ENCODE results near the gene ACTN3.
"Not testable (repeated sequence)": the region's sequence is repeated elsewhere in the genome, so short reads cannot be mapped to it uniquely, and the experiment has no call there.

The ACTN3 gene

DNA sequence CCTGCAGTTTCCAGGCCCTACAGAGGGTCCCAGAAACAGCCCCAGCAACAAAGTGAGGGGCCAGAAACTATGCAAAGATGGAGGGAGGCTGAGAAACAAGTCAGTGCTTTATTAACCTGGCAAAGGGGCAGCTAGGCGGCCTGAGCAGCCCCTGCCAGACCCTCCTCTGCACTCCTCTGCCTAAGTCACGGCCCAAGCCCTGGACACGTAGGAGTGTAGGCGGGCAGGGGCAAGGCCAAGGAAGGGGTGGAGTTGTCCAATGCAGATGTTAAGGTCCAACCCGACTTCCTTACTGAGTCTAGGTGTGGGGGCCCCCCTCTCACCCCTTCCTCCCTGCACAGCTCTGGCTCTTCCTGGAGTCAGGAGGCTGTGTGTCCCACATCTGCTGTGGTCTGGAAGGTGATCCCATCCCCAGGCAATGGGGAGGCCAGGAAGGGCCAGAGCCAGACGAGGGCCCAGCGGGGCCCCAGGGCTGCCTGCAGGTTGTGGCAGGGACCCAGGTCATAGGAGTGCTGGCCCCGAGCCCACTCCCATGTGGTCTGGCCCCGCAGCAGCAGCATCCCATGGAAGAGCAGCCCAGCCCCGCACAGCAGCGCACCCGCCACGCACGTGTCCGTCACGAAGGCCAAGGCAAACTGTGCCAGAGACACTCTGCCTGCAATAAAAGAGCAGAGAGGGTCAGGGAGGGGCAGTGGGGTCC is 7.4 kb upstream of the ACTN3 start:
- Mint-ChIP-seq H3K9me3 (no peaks in the 10 kb centered on the region), H3K4me1 (peaks cover 31% of the 10 kb centered on the region), H3K27ac (peak overlapping the region; percentile 43), H3K4me3 (no peak overlapping the region), H3K36me3 (peaks cover 69% of the 10 kb centered on the region)
- ATAC-seq (no peak), DNase-seq (ENCODE audit: low spot score in 2 of 2) (no peak)

DNA sequence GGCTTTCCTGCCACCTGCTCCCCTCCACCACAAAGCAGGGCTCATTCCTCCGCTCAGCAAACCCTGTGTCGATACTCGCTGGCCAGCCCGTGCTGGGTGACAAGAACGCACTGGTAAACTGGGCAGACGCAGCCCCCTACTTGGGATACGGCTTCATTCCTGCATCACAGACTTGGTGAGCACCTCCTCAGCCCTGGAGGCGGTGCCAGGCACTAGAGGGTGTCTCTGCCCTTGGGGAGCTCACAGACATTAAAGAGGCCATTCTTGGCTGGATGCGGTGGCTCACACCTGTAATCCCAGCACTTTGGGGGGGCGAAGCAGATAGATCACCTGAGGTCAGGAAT is 6.9 kb upstream of the ACTN3 start:
- H3K27ac Mint-ChIP-seq: peak overlapping the region; percentile 32
- no peaks in the 10 kb centered on the region for H3K9me3 Mint-ChIP-seq
- H3K4me3 Mint-ChIP-seq: no peak overlapping the region
- ATAC-seq (no peak), DNase-seq (ENCODE audit: low spot score in 2 of 2) (no peak)
- H3K36me3 Mint-ChIP-seq: peaks cover 69% of the 10 kb centered on the region
- peaks cover 34% of the 10 kb centered on the region for H3K4me1 Mint-ChIP-seq

DNA sequence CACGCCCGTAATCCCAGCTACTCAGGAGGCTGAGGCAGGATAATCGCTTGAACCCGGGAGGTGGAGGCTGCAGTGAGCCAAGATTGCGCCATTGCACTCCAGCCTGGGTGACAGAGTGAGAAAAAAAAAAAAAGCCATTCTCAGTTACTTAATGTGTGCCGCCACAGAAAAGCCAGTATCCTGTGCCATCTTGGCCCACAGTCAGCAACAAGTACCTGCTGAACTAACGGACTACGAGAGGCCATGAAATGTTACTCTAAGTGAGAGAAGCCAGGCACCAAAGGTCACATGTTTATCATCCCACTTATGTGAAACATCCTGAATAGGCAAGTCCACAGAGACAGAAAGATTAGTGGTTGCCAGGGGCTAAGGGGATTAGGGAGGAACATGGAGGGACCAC is 6.1 kb upstream of the ACTN3 start:
- peaks cover 41% of the 10 kb centered on the region for H3K4me1 Mint-ChIP-seq
- peaks cover 65% of the 10 kb centered on the region for H3K36me3 Mint-ChIP-seq
- ATAC-seq; DNase-seq (ENCODE audit: low spot score in 2 of 2); H3K4me3 Mint-ChIP-seq; H3K9me3 Mint-ChIP-seq; H3K27ac Mint-ChIP-seq: not testable (repeated sequence)

DNA sequence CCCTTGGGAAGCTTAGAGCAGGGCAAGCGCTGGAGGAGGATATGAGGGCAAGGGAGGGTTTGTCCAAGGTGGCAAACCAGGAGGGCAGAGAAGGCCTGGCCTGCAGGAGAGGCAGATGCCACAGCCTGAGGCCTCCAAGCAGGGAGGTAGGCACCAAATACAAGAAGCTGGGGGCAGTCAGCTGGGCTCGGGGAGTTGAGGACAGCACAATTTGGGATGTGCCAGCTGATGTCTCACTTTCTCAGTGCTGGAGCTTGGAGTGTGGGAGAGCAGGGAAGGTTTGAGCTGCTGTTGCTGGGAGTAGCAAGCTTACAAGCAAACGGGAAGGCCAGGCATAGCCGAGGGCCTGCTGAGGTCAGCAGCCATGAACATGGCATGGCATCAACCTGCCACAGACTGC is 4.8 kb upstream of the ACTN3 start:
- Mint-ChIP-seq H3K4me3 (peak overlapping the region; percentile 82), H3K36me3 (peaks cover 52% of the 10 kb centered on the region), H3K9me3 (no peaks in the 10 kb centered on the region), H3K27ac (peak overlapping the region; percentile 90), H3K4me1 (peaks cover 48% of the 10 kb centered on the region)
- no peak for ATAC-seq
- no peak for DNase-seq (ENCODE audit: low spot score in 2 of 2)

GRCh38 chr11:66542362-66542761 is 4.3 kb upstream of the ACTN3 start:
- H3K4me3 Mint-ChIP-seq: peak overlapping the region; percentile 82
- peaks cover 49% of the 10 kb centered on the region for H3K4me1 Mint-ChIP-seq
- no peaks in the 10 kb centered on the region for H3K9me3 Mint-ChIP-seq
- peaks cover 48% of the 10 kb centered on the region for H3K36me3 Mint-ChIP-seq
- DNase-seq (ENCODE audit: low spot score in 2 of 2): no peak
- no peak for ATAC-seq
- peak overlapping the region; percentile 90 for H3K27ac Mint-ChIP-seq

DNA sequence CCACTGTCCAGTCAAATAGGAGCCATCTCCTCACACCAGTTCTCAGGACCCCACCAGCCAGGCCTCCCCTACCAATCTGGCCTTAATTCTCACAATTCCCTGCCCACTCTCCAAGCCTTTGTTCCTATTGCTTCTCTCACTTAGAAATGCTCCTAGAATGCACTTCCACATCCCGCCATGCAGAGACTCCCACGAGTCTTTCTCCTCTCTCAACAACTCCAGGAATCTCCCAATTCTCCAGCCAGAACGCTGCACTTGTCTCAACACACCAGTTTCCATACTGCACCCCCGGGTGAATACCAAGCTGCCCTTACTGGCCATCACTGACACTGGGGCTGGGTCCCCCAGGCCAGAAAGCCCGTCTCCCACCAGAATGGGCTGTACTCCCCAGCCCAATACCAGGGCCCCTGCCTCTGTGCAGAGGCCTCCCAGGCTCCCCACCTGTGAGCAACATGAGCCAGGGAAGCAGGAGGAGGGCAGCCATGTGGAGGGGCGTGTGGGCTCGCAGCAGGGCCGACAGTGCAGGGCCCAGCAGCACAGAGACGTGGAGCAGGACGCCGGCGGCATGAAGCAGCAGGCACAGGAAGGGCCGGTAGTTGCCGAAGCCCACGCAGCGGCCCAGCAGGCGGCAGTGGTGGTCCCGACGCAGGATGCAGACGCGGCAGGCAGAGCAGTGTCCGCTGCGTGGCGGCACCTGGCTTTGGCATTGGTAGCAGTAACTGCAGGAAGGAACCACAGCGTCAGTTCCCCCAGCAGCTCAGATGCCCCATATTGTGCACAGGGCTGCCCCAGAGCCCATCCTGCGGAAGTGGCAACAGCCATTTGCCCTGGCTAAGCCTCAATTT is 3.2 kb upstream of the ACTN3 start:
- Mint-ChIP-seq H3K4me3 (peak overlapping the region; percentile 82), H3K27ac (peak overlapping the region; percentile 90), H3K4me1 (peaks cover 49% of the 10 kb centered on the region), H3K36me3 (peaks cover 38% of the 10 kb centered on the region), H3K9me3 (no peaks in the 10 kb centered on the region)
- ATAC-seq (peak; percentile 60), DNase-seq (ENCODE audit: low spot score in 2 of 2) (peak; percentile 38 to 79)

- not testable (repeated sequence) for H3K9me3 Mint-ChIP-seq; DNase-seq (ENCODE audit: low spot score in 2 of 2); ATAC-seq
- peak overlapping the region; percentile 82 for H3K4me3 Mint-ChIP-seq
- H3K4me1 Mint-ChIP-seq: peaks cover 49% of the 10 kb centered on the region
- H3K27ac Mint-ChIP-seq: peak overlapping the region; percentile 85
- H3K36me3 Mint-ChIP-seq: peaks cover 27% of the 10 kb centered on the region
These were observed 1.8 kb upstream of the ACTN3 start for GRCh38 chr11:66544952-66545351.

DNA sequence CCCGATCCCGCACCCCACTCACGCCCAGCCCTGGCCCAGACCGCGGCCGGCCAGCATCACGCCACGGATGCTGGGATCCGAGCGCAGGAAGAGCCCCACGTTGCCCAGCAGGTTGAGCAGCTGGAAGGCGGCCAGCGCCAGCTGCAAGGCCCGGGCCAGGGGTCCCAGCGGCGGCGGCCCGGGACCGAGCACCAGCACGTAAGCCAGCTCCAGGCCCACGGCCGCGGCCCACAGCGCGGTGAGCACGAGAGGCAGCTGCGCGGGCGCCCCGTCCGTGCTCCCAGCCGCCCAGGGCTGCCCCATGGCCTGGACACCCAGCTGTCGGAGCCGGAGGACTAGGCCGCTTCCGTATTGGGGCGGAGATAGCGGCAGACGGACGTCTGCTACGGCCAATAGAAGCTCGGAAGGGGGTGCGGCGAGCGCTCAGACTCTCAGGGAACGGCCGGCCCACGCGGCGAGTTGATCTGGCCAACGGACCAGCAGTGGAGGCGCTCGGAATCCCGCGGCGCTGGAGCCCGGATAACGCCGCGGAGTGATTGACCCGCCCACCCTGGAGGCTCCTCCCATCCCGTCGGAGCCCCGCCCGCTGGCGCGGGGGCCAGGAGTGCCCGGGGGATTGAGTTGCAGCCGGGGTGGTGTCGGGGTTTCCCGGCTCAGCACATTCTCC is 869 bp upstream of the ACTN3 start, which contains the start of gene ZDHHC24:
Gene ZDHHC24 (minus strand): TSS at position 348 of the 667 bp plus-strand sequence. CDS start 45 bp downstream, at position 303.
- ATAC-seq (peak; percentile 92), DNase-seq (ENCODE audit: low spot score in 2 of 2) (peak; percentile 90 to 97)
- peaks cover 49% of the 10 kb centered on the region for H3K4me1 Mint-ChIP-seq
- H3K9me3 Mint-ChIP-seq: no peaks in the 10 kb centered on the region
- peak within 1 kb of the TSS; percentile 82 for H3K4me3 Mint-ChIP-seq
- H3K36me3 Mint-ChIP-seq: peaks cover 19% of the 10 kb centered on the region
- H3K27ac Mint-ChIP-seq: peak within 1 kb of the TSS; percentile 85

DNA sequence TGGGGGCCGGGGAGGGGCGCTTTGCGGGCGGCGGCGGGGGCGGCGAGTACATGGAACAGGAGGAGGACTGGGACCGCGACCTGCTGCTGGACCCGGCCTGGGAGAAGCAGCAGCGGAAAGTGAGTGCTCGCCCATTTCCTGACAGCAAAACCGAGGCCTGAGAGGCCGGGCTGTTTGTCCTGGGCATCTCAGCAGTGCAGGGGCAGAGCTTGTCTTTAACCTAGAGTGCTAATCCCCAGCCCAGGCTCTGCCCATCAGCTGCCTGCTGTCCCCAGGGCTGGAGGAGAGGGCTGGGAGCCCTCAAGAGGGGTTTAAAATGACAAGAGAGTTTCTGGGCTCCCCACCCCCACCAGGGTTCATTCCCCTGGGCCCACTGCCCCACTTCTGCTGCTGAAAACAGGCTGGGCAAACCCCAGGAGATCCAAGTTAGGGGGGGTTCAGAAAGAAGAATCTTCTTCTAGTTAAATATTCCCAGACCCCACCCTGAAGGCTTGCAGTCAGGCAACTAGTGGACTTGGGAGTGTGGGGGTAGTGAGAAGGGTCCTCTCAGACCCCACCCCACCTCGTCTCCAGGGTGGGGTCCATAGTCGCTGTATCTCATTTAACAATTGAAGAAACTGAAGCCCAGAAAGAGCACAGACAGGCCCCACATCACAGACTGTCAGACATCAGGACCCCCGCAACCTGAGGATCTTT is 411 bp downstream of the ACTN3 start:
- Mint-ChIP-seq H3K36me3 (peaks cover 6% of the 10 kb centered on the region), H3K27ac (peak overlapping the region; percentile 85), H3K4me1 (peaks cover 40% of the 10 kb centered on the region), H3K9me3 (no peaks in the 10 kb centered on the region), H3K4me3 (peak overlapping the region; percentile 82)
- DNase-seq (ENCODE audit: low spot score in 2 of 2) (no peak), ATAC-seq (no peak)

- Mint-ChIP-seq H3K9me3 (no peaks in the 10 kb centered on the region), H3K36me3 (peaks cover under 1% of the 10 kb centered on the region), H3K27ac (no peak overlapping the region), H3K4me3 (peak overlapping the region; percentile 82), H3K4me1 (peaks cover 35% of the 10 kb centered on the region)
- ATAC-seq (no peak), DNase-seq (ENCODE audit: low spot score in 2 of 2) (no peak)
These were observed 933 bp downstream of the ACTN3 start for GRCh38 chr11:66547662-66548009.

DNA sequence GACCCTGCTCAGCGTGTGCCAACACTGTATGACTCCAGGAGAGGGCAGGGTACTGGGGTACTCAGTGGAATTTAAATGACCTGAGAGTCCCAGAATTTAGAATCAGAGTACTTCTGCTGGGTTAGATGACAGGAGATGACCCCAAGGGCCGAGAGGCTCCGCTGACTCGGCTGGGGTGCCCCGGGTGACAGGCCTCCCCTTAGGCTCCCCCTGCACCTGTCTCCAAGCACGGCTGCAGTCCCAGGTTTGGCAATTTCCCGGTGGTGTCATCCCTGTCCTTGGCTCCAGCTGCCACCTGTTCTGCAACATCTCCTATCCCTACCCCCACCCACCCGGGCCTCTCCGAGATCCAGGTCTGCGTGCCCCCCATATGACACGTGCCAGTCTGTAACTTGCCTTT is 1.3 kb downstream of the ACTN3 start:
- ATAC-seq (no peak), DNase-seq (ENCODE audit: low spot score in 2 of 2) (no peak)
- no peak overlapping the region for H3K27ac Mint-ChIP-seq
- H3K9me3 Mint-ChIP-seq: no peaks in the 10 kb centered on the region
- peaks cover 31% of the 10 kb centered on the region for H3K4me1 Mint-ChIP-seq
- peak overlapping the region; percentile 82 for H3K4me3 Mint-ChIP-seq
- H3K36me3 Mint-ChIP-seq: no peaks in the 10 kb centered on the region

GRCh38 chr11:66548774-66549630 is 2.3 kb downstream of the ACTN3 start:
- H3K4me1 Mint-ChIP-seq: peaks cover 21% of the 10 kb centered on the region
- no peak for ATAC-seq
- H3K9me3 Mint-ChIP-seq: no peaks in the 10 kb centered on the region
- H3K27ac Mint-ChIP-seq: peak overlapping the region; percentile 1
- no peak for DNase-seq (ENCODE audit: low spot score in 2 of 2)
- no peak overlapping the region for H3K4me3 Mint-ChIP-seq
- no peaks in the 10 kb centered on the region for H3K36me3 Mint-ChIP-seq

- H3K27ac Mint-ChIP-seq: no peak overlapping the region
- DNase-seq (ENCODE audit: low spot score in 2 of 2) (no peak), ATAC-seq (no peak)
- H3K4me1 Mint-ChIP-seq: peaks cover 15% of the 10 kb centered on the region
- no peak overlapping the region for H3K4me3 Mint-ChIP-seq
- no peaks in the 10 kb centered on the region for H3K36me3 Mint-ChIP-seq
- no peaks in the 10 kb centered on the region for H3K9me3 Mint-ChIP-seq
These were observed 3.0 kb downstream of the ACTN3 start for GRCh38 chr11:66549696-66550095.

- ATAC-seq: no peak
- H3K27ac Mint-ChIP-seq: no peak overlapping the region
- H3K4me3 Mint-ChIP-seq: no peak overlapping the region
- no peak for DNase-seq (ENCODE audit: low spot score in 2 of 2)
- H3K4me1 Mint-ChIP-seq: peaks cover 9% of the 10 kb centered on the region
- H3K9me3 Mint-ChIP-seq: no peaks in the 10 kb centered on the region
- no peaks in the 10 kb centered on the region for H3K36me3 Mint-ChIP-seq
These were observed 4.2 kb downstream of the ACTN3 start for GRCh38 chr11:66550887-66551286.
